A549 treated with DMSO at 1 μM for 4 hours (cell line): ENCODE data around the gene TEX13B. TPM values are rescaled to one million over a fixed set of nuclear protein-coding genes. Genes with fewer than 3 reads are reported as not detected.

Source experiments
- total RNA-seq: library from RNA; stranded (reverse); fragments of 200-300 nt; extraction: Qiagen RNA extraction; gene quantifications from 5 replicates; pipeline ENCODE4 v1.2.3, GENCODE V29; 2022; ENCODE audit warnings: low read depth

TEX13B gene
- total RNA-seq, result not detected in 5 replicates

GRCh38 chrX:107982356-107982755 lies at the start of gene TEX13B:
TEX13B (minus strand) TSS chrX:107982370; CDS start chrX:107982127, 243 bp downstream.

Other genes starting within 250 kb of the TEX13B start
- gene TSC22D3, start 206.6 kb downstream of the TEX13B start, total RNA-seq, result 18.7 to 23.3 TPM (median 21.3 TPM) in 5 replicates
- not detected in 5 replicates for gene NCBP2L, start 204.6 kb downstream of the TEX13B start, total RNA-seq
- gene MID2, start 156.5 kb downstream of the TEX13B start, total RNA-seq, result 6.5 to 8.3 TPM (median 7.8 TPM) in 5 replicates
- gene VSIG1, start 62.7 kb upstream of the TEX13B start, total RNA-seq, result 0.25 to 0.61 TPM (median 0.37 TPM) in 5 replicates
- gene PSMD10, start 109.2 kb upstream of the TEX13B start, total RNA-seq, result 73.7 to 90.7 TPM (median 80.8 TPM) in 5 replicates
- 7.2 to 8.5 TPM (median 7.4 TPM) in 5 replicates for gene ATG4A, start 109.4 kb upstream of the TEX13B start, total RNA-seq